ENCODE data around the gene BACH2.
"Not testable (repeated sequence)": the region's sequence is repeated elsewhere in the genome, so short reads cannot be mapped to it uniquely, and the experiment has no call there.

BACH2 gene

GRCh38 chr6:90296341-90297114 lies at the start of gene BACH2:
Gene BACH2, minus strand, starts transcription at chr6:90296843. Its CDS starts 287,999 bp downstream, at chr6:90008844.
- Histone ChIP-seq H3K4me1 (ENCODE audit: insufficient read depth, low read length) (peaks cover 16% of the 10 kb centered on the region; the same call in 1 of the 2 replicates), H3K9me3 (ENCODE audit: insufficient read depth, low read depth, low read length) (no peaks in the 10 kb centered on the region), H3K36me3 (ENCODE audit: insufficient read depth, low read depth, low read length) (no peaks in the 10 kb centered on the region), H3K9ac (ENCODE audit: low read depth, low read length) (peak within 1 kb of the TSS; percentile 78), H3K4me3 (ENCODE audit: low read length) (peak within 1 kb of the TSS; percentile 78), H3K27me3 (ENCODE audit: insufficient read depth, low read length) (peaks cover 52% of the 10 kb centered on the region), H3K27ac (ENCODE audit: low read length) (peak within 1 kb of the TSS; percentile 16)

- no peaks in the 10 kb centered on the region for H3K9me3 ChIP-seq (ENCODE audit: insufficient read depth, low read depth, low read length)
- H3K27ac ChIP-seq (ENCODE audit: low read length): no peak overlapping the region
These were observed 46.9 kb upstream of the BACH2 start for GRCh38 chr6:90343576-90343975.

GRCh38 chr6:90338409-90338808 lies 41.8 kb upstream of the BACH2 start:
- no peak overlapping the region for H3K27ac ChIP-seq (ENCODE audit: low read length)
- H3K4me1 ChIP-seq (ENCODE audit: insufficient read depth, low read length): no peaks in the 10 kb centered on the region
- H3K36me3 ChIP-seq (ENCODE audit: insufficient read depth, low read depth, low read length): no peaks in the 10 kb centered on the region
- H3K4me3 ChIP-seq (ENCODE audit: low read length): no peak overlapping the region
- H3K9ac ChIP-seq (ENCODE audit: low read depth, low read length): no peak overlapping the region
- H3K9me3 ChIP-seq (ENCODE audit: insufficient read depth, low read depth, low read length): peaks cover 7% of the 10 kb centered on the region; the same call in 1 of the 2 replicates
- H3K27me3 ChIP-seq (ENCODE audit: insufficient read depth, low read length): no peaks in the 10 kb centered on the region

More at GRCh38 chr6:90343576-90343975, 46.9 kb upstream of the BACH2 start:
- Histone ChIP-seq H3K9ac (ENCODE audit: low read depth, low read length) (no peak overlapping the region), H3K4me3 (ENCODE audit: low read length) (no peak overlapping the region), H3K27me3 (ENCODE audit: insufficient read depth, low read length) (no peaks in the 10 kb centered on the region), H3K36me3 (ENCODE audit: insufficient read depth, low read depth, low read length) (no peaks in the 10 kb centered on the region), H3K4me1 (ENCODE audit: insufficient read depth, low read length) (no peaks in the 10 kb centered on the region)

- Histone ChIP-seq H3K4me3 (ENCODE audit: low read length) (no peak overlapping the region), H3K27me3 (ENCODE audit: insufficient read depth, low read length) (no peaks in the 10 kb centered on the region), H3K9me3 (ENCODE audit: insufficient read depth, low read depth, low read length) (peaks cover 7% of the 10 kb centered on the region; the same call in 1 of the 2 replicates)
These were observed 39.8 kb upstream of the BACH2 start for GRCh38 chr6:90336388-90336947.

GRCh38 chr6:90333928-90334327 lies 37.3 kb upstream of the BACH2 start:
- H3K9me3 ChIP-seq (ENCODE audit: insufficient read depth, low read depth, low read length): peaks cover 7% of the 10 kb centered on the region; the same call in 1 of the 2 replicates
- no peak overlapping the region for H3K9ac ChIP-seq (ENCODE audit: low read depth, low read length)
- no peaks in the 10 kb centered on the region for H3K27me3 ChIP-seq (ENCODE audit: insufficient read depth, low read length)
- H3K36me3 ChIP-seq (ENCODE audit: insufficient read depth, low read depth, low read length): no peaks in the 10 kb centered on the region
- H3K4me3 ChIP-seq (ENCODE audit: low read length): no peak overlapping the region
- peaks cover 12% of the 10 kb centered on the region; the same call in 1 of the 2 replicates for H3K4me1 ChIP-seq (ENCODE audit: insufficient read depth, low read length)
- H3K27ac ChIP-seq (ENCODE audit: low read length): no peak overlapping the region

More at GRCh38 chr6:90336388-90336947, 39.8 kb upstream of the BACH2 start:
- no peaks in the 10 kb centered on the region for H3K4me1 ChIP-seq (ENCODE audit: insufficient read depth, low read length)
- no peak overlapping the region for H3K9ac ChIP-seq (ENCODE audit: low read depth, low read length)
- no peaks in the 10 kb centered on the region for H3K36me3 ChIP-seq (ENCODE audit: insufficient read depth, low read depth, low read length)
- no peak overlapping the region for H3K27ac ChIP-seq (ENCODE audit: low read length)

- not testable (repeated sequence) for H3K27me3 ChIP-seq (ENCODE audit: insufficient read depth, low read length); H3K9me3 ChIP-seq (ENCODE audit: insufficient read depth, low read depth, low read length); H3K4me3 ChIP-seq (ENCODE audit: low read length); H3K9ac ChIP-seq (ENCODE audit: low read depth, low read length); H3K36me3 ChIP-seq (ENCODE audit: insufficient read depth, low read depth, low read length); H3K27ac ChIP-seq (ENCODE audit: low read length)
- H3K4me1 ChIP-seq (ENCODE audit: insufficient read depth, low read length): peaks cover 12% of the 10 kb centered on the region; the same call in 1 of the 2 replicates
These were observed 36.4 kb upstream of the BACH2 start for GRCh38 chr6:90332978-90333543.

- Histone ChIP-seq H3K4me3 (ENCODE audit: low read length) (peak overlapping the region; percentile 19; the same call in 1 of the 2 replicates), H3K27ac (ENCODE audit: low read length) (no peak overlapping the region), H3K4me1 (ENCODE audit: insufficient read depth, low read length) (peaks cover 12% of the 10 kb centered on the region; the same call in 1 of the 2 replicates), H3K27me3 (ENCODE audit: insufficient read depth, low read length) (no peaks in the 10 kb centered on the region), H3K9me3 (ENCODE audit: insufficient read depth, low read depth, low read length) (peaks cover 7% of the 10 kb centered on the region; the same call in 1 of the 2 replicates), H3K36me3 (ENCODE audit: insufficient read depth, low read depth, low read length) (no peaks in the 10 kb centered on the region), H3K9ac (ENCODE audit: low read depth, low read length) (no peak overlapping the region)
These were observed 32.9 kb upstream of the BACH2 start for GRCh38 chr6:90329386-90330077.

- Histone ChIP-seq H3K27ac (ENCODE audit: low read length) (no peak overlapping the region), H3K4me1 (ENCODE audit: insufficient read depth, low read length) (peaks cover 12% of the 10 kb centered on the region; the same call in 1 of the 2 replicates), H3K36me3 (ENCODE audit: insufficient read depth, low read depth, low read length) (no peaks in the 10 kb centered on the region), H3K27me3 (ENCODE audit: insufficient read depth, low read length) (no peaks in the 10 kb centered on the region), H3K9me3 (ENCODE audit: insufficient read depth, low read depth, low read length) (no peaks in the 10 kb centered on the region), H3K9ac (ENCODE audit: low read depth, low read length) (no peak overlapping the region), H3K4me3 (ENCODE audit: low read length) (no peak overlapping the region)
These were observed 31.4 kb upstream of the BACH2 start for GRCh38 chr6:90328004-90328403.

GRCh38 chr6:90326404-90327057 lies 29.9 kb upstream of the BACH2 start:
- H3K4me1 ChIP-seq (ENCODE audit: insufficient read depth, low read length): peaks cover 12% of the 10 kb centered on the region; the same call in 1 of the 2 replicates

GRCh38 chr6:90323706-90324105 lies 27.1 kb upstream of the BACH2 start:
- Histone ChIP-seq H3K9me3 (ENCODE audit: insufficient read depth, low read depth, low read length) (no peaks in the 10 kb centered on the region), H3K27me3 (ENCODE audit: insufficient read depth, low read length) (no peaks in the 10 kb centered on the region), H3K27ac (ENCODE audit: low read length) (no peak overlapping the region), H3K9ac (ENCODE audit: low read depth, low read length) (no peak overlapping the region), H3K4me1 (ENCODE audit: insufficient read depth, low read length) (no peaks in the 10 kb centered on the region), H3K4me3 (ENCODE audit: low read length) (no peak overlapping the region), H3K36me3 (ENCODE audit: insufficient read depth, low read depth, low read length) (no peaks in the 10 kb centered on the region)

More at GRCh38 chr6:90326404-90327057, 29.9 kb upstream of the BACH2 start:
- Histone ChIP-seq H3K9me3 (ENCODE audit: insufficient read depth, low read depth, low read length) (no peaks in the 10 kb centered on the region), H3K27me3 (ENCODE audit: insufficient read depth, low read length) (no peaks in the 10 kb centered on the region), H3K4me3 (ENCODE audit: low read length) (no peak overlapping the region), H3K27ac (ENCODE audit: low read length) (no peak overlapping the region), H3K36me3 (ENCODE audit: insufficient read depth, low read depth, low read length) (no peaks in the 10 kb centered on the region), H3K9ac (ENCODE audit: low read depth, low read length) (no peak overlapping the region)

- Histone ChIP-seq H3K9me3 (ENCODE audit: insufficient read depth, low read depth, low read length) (no peaks in the 10 kb centered on the region), H3K27me3 (ENCODE audit: insufficient read depth, low read length) (no peaks in the 10 kb centered on the region), H3K9ac (ENCODE audit: low read depth, low read length) (no peak overlapping the region), H3K4me3 (ENCODE audit: low read length) (no peak overlapping the region), H3K27ac (ENCODE audit: low read length) (no peak overlapping the region), H3K4me1 (ENCODE audit: insufficient read depth, low read length) (no peaks in the 10 kb centered on the region), H3K36me3 (ENCODE audit: insufficient read depth, low read depth, low read length) (no peaks in the 10 kb centered on the region)
These were observed 26.4 kb upstream of the BACH2 start for GRCh38 chr6:90322976-90323474.

Data from iPS-20b (cell line).